ENCODE data around the gene CXCL16.
"Not testable (repeated sequence)": the region's sequence is repeated elsewhere in the genome, so short reads cannot be mapped to it uniquely, and the experiment has no call there.

The CXCL16 gene

DNA sequence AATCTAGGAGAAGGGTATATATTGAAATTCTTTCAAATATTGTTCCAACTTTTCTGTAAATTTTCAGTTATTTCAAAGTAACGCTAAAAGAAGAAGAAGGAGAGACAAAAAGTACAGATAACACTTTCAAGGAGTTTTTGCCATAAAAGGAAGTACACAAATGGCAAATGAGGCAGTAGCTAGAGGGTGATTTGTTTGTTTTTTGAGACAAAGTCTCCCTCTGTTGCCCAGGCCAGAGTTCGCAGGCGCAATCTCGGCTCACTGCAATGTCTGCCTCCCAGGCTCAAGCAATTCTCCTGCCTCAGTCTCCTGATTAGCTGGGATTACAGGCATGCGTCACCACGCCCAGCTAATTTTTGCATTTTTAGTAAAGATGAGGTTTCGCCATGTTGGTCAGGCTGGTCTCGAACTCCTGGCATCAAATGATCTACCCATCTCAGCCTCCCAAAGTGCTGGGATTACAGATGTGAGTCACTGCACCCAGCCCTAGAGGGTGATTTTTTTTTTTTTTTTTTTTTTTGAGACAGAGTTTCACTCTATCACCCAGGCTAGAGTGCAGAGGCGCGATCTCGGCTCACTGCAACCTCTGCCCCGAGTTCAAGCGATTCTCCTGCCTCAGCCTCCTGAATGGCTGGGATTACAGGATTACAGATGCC lies 40.2 kb downstream of the CXCL16 start:
- DNase-seq (ENCODE audit: low read depth in 2 of 2), result not testable (repeated sequence)

DNA sequence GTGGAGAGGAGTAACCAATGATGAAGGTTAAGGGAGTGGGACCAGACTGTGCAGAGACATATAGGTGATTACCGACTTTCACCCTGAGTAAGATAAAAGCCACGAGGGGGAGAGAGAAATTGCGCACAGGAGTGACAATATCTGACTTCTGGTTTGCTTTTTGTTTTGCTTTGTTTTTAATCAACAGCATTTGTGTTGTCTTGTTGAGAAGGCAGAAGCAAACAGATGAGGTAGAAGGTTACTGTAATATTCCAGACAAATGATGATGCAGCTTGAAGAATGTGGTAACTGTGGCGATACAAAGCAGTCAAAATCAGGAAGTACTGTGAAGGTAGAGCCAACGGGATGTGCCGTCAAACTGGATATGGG lies 43.3 kb downstream of the CXCL16 start:
- no peak for DNase-seq (ENCODE audit: low read depth in 2 of 2)

DNA sequence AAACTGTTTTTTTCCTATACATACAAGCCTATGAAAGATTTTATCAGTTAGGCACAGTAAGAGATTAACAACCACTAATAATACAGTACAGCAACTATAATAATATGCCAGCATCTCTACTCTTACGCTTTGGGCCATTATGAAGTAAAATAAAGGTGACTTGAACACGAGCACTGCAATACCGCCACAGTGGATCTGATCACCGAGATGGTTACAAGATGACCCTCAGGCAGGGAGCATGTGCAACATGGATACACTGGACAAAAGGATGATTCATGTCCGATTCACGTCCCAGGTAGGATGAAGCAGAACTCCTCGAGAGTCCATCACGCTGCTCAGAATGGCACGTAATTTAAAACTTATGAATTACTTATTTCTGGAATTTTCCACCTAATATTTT lies 46.3 kb downstream of the CXCL16 start:
- no peak for DNase-seq (ENCODE audit: low read depth in 2 of 2)

DNA sequence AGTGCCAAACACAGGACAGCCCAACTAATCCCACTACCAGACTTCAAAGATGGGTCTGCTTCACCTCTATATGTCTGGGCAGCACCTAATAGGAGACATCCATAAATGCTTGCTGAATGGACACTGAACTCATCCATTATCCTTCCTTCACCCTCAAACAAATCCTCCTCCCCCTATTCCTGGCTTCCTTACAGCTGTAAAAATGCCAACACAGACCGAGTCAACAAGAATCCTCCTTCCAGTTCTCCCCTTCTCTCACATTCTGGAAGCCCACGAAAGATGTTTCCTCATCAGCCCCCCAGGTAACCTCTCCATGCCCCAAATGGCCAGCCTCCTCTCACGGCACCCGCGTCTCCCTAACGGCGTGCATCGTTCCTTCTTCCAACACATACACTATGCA lies 48.0 kb downstream of the CXCL16 start:
- no peak for DNase-seq (ENCODE audit: low read depth in 2 of 2)

DNA sequence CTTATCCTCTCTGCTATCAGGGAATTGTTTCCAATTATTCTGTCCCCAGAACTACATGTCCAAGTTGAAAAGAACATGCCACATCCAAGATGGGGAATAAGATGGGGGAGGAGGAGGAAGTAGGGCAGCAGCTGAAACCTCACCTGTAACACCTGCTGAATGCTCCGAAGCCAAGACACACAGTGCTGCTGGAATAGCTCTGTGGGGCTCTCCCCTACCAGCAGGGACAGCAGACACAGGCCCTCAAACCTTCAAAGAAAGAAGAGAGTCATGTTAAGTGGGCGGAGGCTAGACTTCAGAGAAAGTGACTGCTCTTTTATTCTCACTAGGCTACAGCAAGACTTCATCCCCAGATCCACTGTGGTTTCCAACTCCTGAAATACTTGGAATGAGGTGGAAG lies 49.0 kb downstream of the CXCL16 start:
- DNase-seq (ENCODE audit: low read depth in 2 of 2), result no peak

DNA sequence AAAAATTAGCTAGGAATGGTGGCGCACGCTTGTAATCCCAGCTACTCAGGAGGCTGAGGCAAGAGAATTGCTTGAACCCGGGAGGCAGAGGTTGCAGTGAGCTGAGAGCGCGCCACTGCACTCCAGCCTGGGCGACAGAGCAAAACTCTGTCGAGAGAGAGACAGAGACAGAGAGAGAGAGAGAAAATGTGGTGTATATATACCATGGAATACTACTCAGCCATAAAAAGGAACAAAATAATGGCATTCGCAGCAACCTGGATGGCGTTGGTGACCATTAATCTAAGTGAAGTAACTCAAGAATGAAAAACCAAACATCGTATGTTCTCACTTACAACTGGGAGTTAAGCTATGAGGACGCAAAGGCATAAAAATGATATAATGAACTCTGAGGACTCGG lies 49.9 kb downstream of the CXCL16 start:
- not testable (repeated sequence) for DNase-seq (ENCODE audit: low read depth in 2 of 2)

DNA sequence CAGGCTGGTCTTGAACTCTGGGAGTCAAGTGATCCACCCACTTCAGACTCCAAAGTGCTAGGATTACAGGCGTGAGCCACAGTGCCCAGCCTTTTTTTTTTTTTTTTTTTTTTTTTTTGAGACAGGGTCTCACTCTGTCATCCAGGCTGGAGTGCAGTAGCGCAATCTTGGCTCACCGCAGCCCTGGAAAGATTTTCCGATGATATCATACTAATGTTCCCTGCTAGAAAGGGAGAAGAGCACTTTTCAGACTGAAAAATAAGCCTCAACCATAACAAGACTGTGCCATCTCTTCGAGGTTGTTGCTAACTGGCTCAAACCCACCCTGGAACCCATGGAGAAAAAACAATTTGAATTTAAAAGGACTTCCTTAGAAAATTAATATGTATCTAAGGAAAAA lies 56.0 kb downstream of the CXCL16 start:
- not testable (repeated sequence) for DNase-seq (ENCODE audit: low read depth in 2 of 2)
